Neural cell (in vitro differentiated cells): Measurements from ENCODE around the gene SIGLEC12. TPM values are rescaled to one million over a fixed set of nuclear protein-coding genes. Genes with fewer than 3 reads are reported as not detected.

Source experiments
- H2AFZ ChIP-seq: fragments of 200-600, 300-800 bp; sonication (generic), shearing (Covaris generic); 2 replicates; pipeline ENCODE4 v1.6.0; 2014; ENCODE audit warnings: low read depth, mild to moderate bottlenecking, antibody characterized with exemption, low read length, moderate library complexity
- H3F3A ChIP-seq: fragments of 200-600 bp; shearing (Covaris generic); 2 replicates; pipeline ENCODE4 v1.6.1; 2016; ENCODE audit warnings: mild to moderate bottlenecking, moderate library complexity, mixed read lengths, antibody characterized with exemption, low read length; ENCODE audit not compliant: insufficient read depth, poor library complexity, severe bottlenecking
- H3K27ac ChIP-seq: fragments of 200-600, 300-800 bp; sonication (generic), shearing (Covaris generic); 2 replicates; pipeline ENCODE4 v1.5.1; 2014; ENCODE audit warnings: mild to moderate bottlenecking, low read length, moderate library complexity
- H3K27me3 ChIP-seq: fragments of 300-800, 200-600 bp; sonication (generic), shearing (Covaris generic); 2 replicates; pipeline ENCODE4 v1.6.0; 2014; ENCODE audit warnings: mild to moderate bottlenecking, low read depth, low read length, moderate library complexity; ENCODE audit not compliant: insufficient read depth
- H3K36me3 ChIP-seq: fragments of 300-800, 200-600 bp; sonication (generic), shearing (Covaris generic); 2 replicates; pipeline ENCODE4 v1.5.1; 2014; ENCODE audit warnings: mild to moderate bottlenecking, antibody characterized with exemption, low read length, moderate library complexity; ENCODE audit not compliant: insufficient read depth
- H3K4me2 ChIP-seq: fragments of 300-800, 200-600 bp; sonication (generic), shearing (Covaris generic); 2 replicates; pipeline ENCODE4 v1.6.0; 2014; ENCODE audit warnings: mild to moderate bottlenecking, low read length
- H3K4me3 ChIP-seq: fragments of 300-800, 200-600 bp; sonication (generic), shearing (Covaris generic); 2 replicates; pipeline ENCODE4 v1.5.1; 2014; ENCODE audit warnings: mild to moderate bottlenecking, low read length, moderate library complexity
- H3K79me2 ChIP-seq: fragments of 200-600 bp; shearing (Covaris generic); replicated peaks from 2 replicates; pipeline ENCODE4 v1.6.0; 2014; ENCODE audit warnings: mild to moderate bottlenecking, low read length, moderate library complexity; ENCODE audit not compliant: insufficient read depth
- H3K9ac ChIP-seq: fragments of 300-800, 200-600 bp; sonication (generic), shearing (Covaris generic); 2 replicates; pipeline ENCODE4 v1.6.1; 2016; ENCODE audit warnings: mild to moderate bottlenecking, low read length, mixed read lengths
- H3K9me2 ChIP-seq: fragments of 200-600 bp; shearing (Covaris generic); 2 replicates; pipeline ENCODE4 v1.6.1; 2016; ENCODE audit warnings: mild to moderate bottlenecking, low read length, mixed read lengths; ENCODE audit not compliant: insufficient read depth
- H3K9me3 ChIP-seq: fragments of 200-600, 300-800 bp; sonication (generic), shearing (Covaris generic); 2 replicates; pipeline ENCODE4 v1.6.1; 2016; ENCODE audit warnings: mild to moderate bottlenecking, mixed run types, low read length, moderate library complexity, mixed read lengths
- H4K20me1 ChIP-seq: fragments of 200-600 bp; shearing (Covaris generic); 2 replicates; pipeline ENCODE4 v1.6.1; 2016; ENCODE audit warnings: mild to moderate bottlenecking, mixed run types; ENCODE audit not compliant: insufficient read depth
- EP300 ChIP-seq: fragments of 450-650 bp; conservative IDR thresholded peaks from 2 replicates; pipeline ENCODE4 v1.6.1; 2014; ENCODE audit warnings: antibody characterized with exemption, mild to moderate bottlenecking, moderate library complexity; ENCODE audit not compliant: poor library complexity, severe bottlenecking
- EZH2 ChIP-seq: fragments of 200-600, 300-800 bp; shearing (Covaris generic), sonication (generic); IDR thresholded peaks from 2 replicates; pipeline ENCODE4 v1.6.1; 2014; ENCODE audit warnings: antibody characterized with exemption, low read length, borderline replicate concordance, mild to moderate bottlenecking; ENCODE audit not compliant: insufficient read depth, poor library complexity, severe bottlenecking
- MXI1 ChIP-seq: fragments of 450-650 bp; conservative IDR thresholded peaks from 2 replicates; pipeline ENCODE4 v1.6.1; 2014; ENCODE audit warnings: antibody characterized with exemption, mild to moderate bottlenecking; ENCODE audit not compliant: poor library complexity, severe bottlenecking
- POLR2AphosphoS5 ChIP-seq: IDR thresholded peaks from 2 replicates; pipeline ENCODE4 v1.6.1; 2012
- RAD21 ChIP-seq: fragments of 450-650 bp; conservative IDR thresholded peaks from 2 replicates; pipeline ENCODE4 v1.6.1; 2014; ENCODE audit warnings: antibody characterized with exemption, mild to moderate bottlenecking, moderate library complexity
- SMC3 ChIP-seq: fragments of 450-650 bp; conservative IDR thresholded peaks from 2 replicates; pipeline ENCODE4 v1.6.1; 2014; ENCODE audit warnings: antibody characterized with exemption, mild to moderate bottlenecking, moderate library complexity; ENCODE audit not compliant: poor library complexity
- TAF1 ChIP-seq: IDR thresholded peaks from 2 replicates; pipeline ENCODE4 v1.6.1; 2012; ENCODE audit warnings: low read depth
- polyA plus RNA-seq: library from polyadenylated mRNA; depleted of rRNA; stranded (reverse); fragments of >200 nt; gene quantifications from 2 replicates; pipeline ENCODE4 v1.2.3, GENCODE V29; 2014
- TF ChIP-seq, protein P1 (sequence below): fragments of 450-650 bp; IDR thresholded peaks from 2 replicates; pipeline ENCODE4 v1.5.1; 2014; ENCODE audit warnings: antibody characterized with exemption, mild to moderate bottlenecking, moderate library complexity; ENCODE audit not compliant: poor library complexity, severe bottlenecking
- TF ChIP-seq, protein P2 (sequence below): IDR thresholded peaks from 2 replicates; pipeline ENCODE4 v1.6.1; 2012; ENCODE audit warnings: borderline replicate concordance

SIGLEC12 gene
- polyA plus RNA-seq, 1 donor from 2014 or later: not detected

DNA sequence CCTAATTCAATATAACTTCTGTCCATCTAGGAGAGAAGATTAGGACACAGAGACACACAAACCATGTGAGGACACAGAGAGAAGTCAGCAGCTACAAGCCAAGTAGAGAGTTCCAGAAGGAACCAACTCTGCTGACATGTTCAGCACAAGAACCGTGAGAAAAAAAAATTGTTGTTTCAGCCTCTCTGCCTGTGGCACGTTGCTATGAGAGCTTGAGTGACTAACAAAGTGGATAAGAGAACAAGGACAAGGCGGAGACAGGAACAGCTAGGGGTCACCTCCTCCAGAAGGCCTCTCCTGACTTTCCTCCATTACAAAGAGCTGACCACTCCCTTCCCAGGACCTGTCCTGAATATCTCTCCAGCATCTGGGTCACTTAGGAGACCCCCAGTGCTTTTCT, 5.6 kb upstream of the SIGLEC12 start:
- Histone ChIP-seq H3K27me3 (no peaks in the 10 kb centered on the region), H4K20me1 (no peaks in the 10 kb centered on the region), H3K9me3 (no peaks in the 10 kb centered on the region), H3K4me3 (no peak overlapping the region), H3F3A (no peaks in the 10 kb centered on the region), H3K79me2 (no peaks in the 10 kb centered on the region), H2AFZ (no peak overlapping the region), H3K36me3 (no peaks in the 10 kb centered on the region), H3K9me2 (no peaks in the 10 kb centered on the region), H3K9ac (no peak overlapping the region), H3K27ac (no peak overlapping the region), H3K4me2 (no peak overlapping the region)
- TF ChIP-seq EP300 (no peak), SMC3 (no peak), MXI1 (no peak), POLR2AphosphoS5 (no peak), EZH2 (no peak), TAF1 (no peak), RAD21 (no peak)
- TF ChIP-seq, protein P1, sequence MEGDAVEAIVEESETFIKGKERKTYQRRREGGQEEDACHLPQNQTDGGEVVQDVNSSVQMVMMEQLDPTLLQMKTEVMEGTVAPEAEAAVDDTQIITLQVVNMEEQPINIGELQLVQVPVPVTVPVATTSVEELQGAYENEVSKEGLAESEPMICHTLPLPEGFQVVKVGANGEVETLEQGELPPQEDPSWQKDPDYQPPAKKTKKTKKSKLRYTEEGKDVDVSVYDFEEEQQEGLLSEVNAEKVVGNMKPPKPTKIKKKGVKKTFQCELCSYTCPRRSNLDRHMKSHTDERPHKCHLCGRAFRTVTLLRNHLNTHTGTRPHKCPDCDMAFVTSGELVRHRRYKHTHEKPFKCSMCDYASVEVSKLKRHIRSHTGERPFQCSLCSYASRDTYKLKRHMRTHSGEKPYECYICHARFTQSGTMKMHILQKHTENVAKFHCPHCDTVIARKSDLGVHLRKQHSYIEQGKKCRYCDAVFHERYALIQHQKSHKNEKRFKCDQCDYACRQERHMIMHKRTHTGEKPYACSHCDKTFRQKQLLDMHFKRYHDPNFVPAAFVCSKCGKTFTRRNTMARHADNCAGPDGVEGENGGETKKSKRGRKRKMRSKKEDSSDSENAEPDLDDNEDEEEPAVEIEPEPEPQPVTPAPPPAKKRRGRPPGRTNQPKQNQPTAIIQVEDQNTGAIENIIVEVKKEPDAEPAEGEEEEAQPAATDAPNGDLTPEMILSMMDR: no peak
- TF ChIP-seq, protein P2, sequence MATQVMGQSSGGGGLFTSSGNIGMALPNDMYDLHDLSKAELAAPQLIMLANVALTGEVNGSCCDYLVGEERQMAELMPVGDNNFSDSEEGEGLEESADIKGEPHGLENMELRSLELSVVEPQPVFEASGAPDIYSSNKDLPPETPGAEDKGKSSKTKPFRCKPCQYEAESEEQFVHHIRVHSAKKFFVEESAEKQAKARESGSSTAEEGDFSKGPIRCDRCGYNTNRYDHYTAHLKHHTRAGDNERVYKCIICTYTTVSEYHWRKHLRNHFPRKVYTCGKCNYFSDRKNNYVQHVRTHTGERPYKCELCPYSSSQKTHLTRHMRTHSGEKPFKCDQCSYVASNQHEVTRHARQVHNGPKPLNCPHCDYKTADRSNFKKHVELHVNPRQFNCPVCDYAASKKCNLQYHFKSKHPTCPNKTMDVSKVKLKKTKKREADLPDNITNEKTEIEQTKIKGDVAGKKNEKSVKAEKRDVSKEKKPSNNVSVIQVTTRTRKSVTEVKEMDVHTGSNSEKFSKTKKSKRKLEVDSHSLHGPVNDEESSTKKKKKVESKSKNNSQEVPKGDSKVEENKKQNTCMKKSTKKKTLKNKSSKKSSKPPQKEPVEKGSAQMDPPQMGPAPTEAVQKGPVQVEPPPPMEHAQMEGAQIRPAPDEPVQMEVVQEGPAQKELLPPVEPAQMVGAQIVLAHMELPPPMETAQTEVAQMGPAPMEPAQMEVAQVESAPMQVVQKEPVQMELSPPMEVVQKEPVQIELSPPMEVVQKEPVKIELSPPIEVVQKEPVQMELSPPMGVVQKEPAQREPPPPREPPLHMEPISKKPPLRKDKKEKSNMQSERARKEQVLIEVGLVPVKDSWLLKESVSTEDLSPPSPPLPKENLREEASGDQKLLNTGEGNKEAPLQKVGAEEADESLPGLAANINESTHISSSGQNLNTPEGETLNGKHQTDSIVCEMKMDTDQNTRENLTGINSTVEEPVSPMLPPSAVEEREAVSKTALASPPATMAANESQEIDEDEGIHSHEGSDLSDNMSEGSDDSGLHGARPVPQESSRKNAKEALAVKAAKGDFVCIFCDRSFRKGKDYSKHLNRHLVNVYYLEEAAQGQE: no peak

DNA sequence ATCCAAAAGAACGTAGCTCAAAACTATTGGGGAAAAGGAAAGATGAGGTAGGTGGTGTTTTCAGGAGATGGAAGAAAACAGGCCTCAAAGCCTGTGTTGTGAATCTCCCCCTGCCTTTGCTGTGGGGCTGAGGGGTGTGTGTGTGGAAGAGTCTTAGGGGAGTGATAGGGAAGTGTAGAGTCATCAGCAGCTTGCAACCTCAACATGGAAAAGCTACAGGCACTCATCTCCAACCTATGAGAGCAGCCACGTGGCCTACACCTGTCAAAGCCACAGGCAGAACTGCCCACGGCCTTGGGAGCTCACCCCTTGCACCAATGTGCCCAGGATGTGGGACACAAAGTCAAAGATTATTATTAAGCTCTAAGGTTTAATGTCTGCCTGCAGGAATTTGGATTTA, 4.3 kb upstream of the SIGLEC12 start:
- Histone ChIP-seq H4K20me1 (no peaks in the 10 kb centered on the region), H3K4me3 (no peak overlapping the region), H3K4me2 (no peak overlapping the region), H3K79me2 (no peaks in the 10 kb centered on the region), H3K9me3 (no peaks in the 10 kb centered on the region), H3K36me3 (no peaks in the 10 kb centered on the region), H3K9ac (no peak overlapping the region), H3K27me3 (no peaks in the 10 kb centered on the region), H3K27ac (no peak overlapping the region), H3F3A (no peaks in the 10 kb centered on the region), H3K9me2 (no peaks in the 10 kb centered on the region), H2AFZ (no peak overlapping the region)
- TF ChIP-seq SMC3: no peak
- no peak for TF ChIP-seq TAF1
- TF ChIP-seq RAD21: no peak
- TF ChIP-seq, protein P1: no peak
- TF ChIP-seq POLR2AphosphoS5: no peak
- TF ChIP-seq EP300: no peak
- TF ChIP-seq MXI1: no peak
- no peak for TF ChIP-seq EZH2
- TF ChIP-seq, protein P2: no peak
